WTC11 (cell line): ENCODE measurements around the gene NTMT1.

Source experiments
- ETV6 ChIP-seq: sonication (generic); formaldehyde crosslinking; IDR thresholded peaks from 2 replicates; pipeline ENCODE4 v1.8.1; 2022; ENCODE audit warnings: mild to moderate bottlenecking, missing genetic modification reagents
- TF ChIP-seq, protein P1 (sequence below): fragments of 200-600 bp; IDR thresholded peaks from 2 replicates; pipeline ENCODE4 v1.8.0; 2022; ENCODE audit warnings: antibody characterized with exemption
- TF ChIP-seq, protein P2 (sequence below): sonication (generic); formaldehyde crosslinking; IDR thresholded peaks from 2 replicates; pipeline ENCODE4 v1.8.1; 2023; ENCODE audit warnings: mild to moderate bottlenecking, missing genetic modification reagents, borderline replicate concordance

DNA sequence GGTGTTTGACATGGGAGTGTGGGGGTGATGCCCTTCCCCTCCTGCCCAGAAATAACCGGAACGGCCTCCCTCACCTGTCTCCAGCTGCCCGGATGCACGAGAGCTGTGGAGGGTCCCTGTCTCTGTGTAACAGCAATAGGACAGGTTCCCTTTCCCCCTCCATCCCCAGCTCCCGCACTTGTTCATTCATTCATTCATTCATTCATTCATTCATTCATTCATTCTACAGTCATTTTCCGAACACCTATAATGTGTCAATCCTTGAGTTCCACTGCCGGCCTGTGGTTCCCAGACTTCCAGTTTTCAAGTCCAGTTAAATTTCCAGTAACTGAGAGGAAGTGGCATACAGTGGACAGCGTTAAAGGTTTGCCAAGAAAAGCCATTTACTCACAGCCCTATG lies 46.7 kb downstream of the NTMT1 start:
- TF ChIP-seq, protein P1, sequence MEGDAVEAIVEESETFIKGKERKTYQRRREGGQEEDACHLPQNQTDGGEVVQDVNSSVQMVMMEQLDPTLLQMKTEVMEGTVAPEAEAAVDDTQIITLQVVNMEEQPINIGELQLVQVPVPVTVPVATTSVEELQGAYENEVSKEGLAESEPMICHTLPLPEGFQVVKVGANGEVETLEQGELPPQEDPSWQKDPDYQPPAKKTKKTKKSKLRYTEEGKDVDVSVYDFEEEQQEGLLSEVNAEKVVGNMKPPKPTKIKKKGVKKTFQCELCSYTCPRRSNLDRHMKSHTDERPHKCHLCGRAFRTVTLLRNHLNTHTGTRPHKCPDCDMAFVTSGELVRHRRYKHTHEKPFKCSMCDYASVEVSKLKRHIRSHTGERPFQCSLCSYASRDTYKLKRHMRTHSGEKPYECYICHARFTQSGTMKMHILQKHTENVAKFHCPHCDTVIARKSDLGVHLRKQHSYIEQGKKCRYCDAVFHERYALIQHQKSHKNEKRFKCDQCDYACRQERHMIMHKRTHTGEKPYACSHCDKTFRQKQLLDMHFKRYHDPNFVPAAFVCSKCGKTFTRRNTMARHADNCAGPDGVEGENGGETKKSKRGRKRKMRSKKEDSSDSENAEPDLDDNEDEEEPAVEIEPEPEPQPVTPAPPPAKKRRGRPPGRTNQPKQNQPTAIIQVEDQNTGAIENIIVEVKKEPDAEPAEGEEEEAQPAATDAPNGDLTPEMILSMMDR = no peak
- TF ChIP-seq, protein P2, sequence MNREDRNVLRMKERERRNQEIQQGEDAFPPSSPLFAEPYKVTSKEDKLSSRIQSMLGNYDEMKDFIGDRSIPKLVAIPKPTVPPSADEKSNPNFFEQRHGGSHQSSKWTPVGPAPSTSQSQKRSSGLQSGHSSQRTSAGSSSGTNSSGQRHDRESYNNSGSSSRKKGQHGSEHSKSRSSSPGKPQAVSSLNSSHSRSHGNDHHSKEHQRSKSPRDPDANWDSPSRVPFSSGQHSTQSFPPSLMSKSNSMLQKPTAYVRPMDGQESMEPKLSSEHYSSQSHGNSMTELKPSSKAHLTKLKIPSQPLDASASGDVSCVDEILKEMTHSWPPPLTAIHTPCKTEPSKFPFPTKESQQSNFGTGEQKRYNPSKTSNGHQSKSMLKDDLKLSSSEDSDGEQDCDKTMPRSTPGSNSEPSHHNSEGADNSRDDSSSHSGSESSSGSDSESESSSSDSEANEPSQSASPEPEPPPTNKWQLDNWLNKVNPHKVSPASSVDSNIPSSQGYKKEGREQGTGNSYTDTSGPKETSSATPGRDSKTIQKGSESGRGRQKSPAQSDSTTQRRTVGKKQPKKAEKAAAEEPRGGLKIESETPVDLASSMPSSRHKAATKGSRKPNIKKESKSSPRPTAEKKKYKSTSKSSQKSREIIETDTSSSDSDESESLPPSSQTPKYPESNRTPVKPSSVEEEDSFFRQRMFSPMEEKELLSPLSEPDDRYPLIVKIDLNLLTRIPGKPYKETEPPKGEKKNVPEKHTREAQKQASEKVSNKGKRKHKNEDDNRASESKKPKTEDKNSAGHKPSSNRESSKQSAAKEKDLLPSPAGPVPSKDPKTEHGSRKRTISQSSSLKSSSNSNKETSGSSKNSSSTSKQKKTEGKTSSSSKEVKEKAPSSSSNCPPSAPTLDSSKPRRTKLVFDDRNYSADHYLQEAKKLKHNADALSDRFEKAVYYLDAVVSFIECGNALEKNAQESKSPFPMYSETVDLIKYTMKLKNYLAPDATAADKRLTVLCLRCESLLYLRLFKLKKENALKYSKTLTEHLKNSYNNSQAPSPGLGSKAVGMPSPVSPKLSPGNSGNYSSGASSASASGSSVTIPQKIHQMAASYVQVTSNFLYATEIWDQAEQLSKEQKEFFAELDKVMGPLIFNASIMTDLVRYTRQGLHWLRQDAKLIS (CRISPR knock-in tag) = no peak
- no peak for TF ChIP-seq ETV6 (CRISPR knock-in tag)
